Mesenchymal stem cell (in vitro differentiated cells and primary cell): ENCODE measurements around the gene DOCK2.

Experiments used
- DNase-seq: peaks from one replicate; pipeline ENCODE4 v3.0.0-alpha.2; 2013
- H2AFZ ChIP-seq: one replicate; pipeline ENCODE4 v1.6.1; 2013; ENCODE audit warnings: low read depth, mild to moderate bottlenecking, control low read depth, inconsistent platforms, low read length, moderate library complexity
- H2AK5ac ChIP-seq: 2 replicates; pipeline ENCODE4 v1.6.1; 2013; ENCODE audit warnings: low read length, moderate library complexity, mild to moderate bottlenecking, inconsistent platforms; ENCODE audit not compliant: severe bottlenecking
- H2BK120ac ChIP-seq: one replicate; pipeline ENCODE4 v1.6.1; 2013; ENCODE audit warnings: low read depth, mild to moderate bottlenecking, inconsistent platforms, low read length, moderate library complexity
- H2BK12ac ChIP-seq, 2 experiments: one replicate each; pipeline ENCODE4 v1.6.1; 2013; ENCODE audit warnings: inconsistent platforms in 2 of 2, low read length in 2 of 2, mild to moderate bottlenecking in 2 of 2, moderate library complexity in 2 of 2, control low read depth in 1 of 2
- H2BK15ac ChIP-seq: one replicate; pipeline ENCODE4 v1.6.1; 2013; ENCODE audit warnings: mild to moderate bottlenecking, low read depth, inconsistent platforms; ENCODE audit not compliant: poor library complexity, severe bottlenecking
- H2BK5ac ChIP-seq: 2 replicates; pipeline ENCODE4 v1.6.1; 2013; ENCODE audit warnings: low read depth, mild to moderate bottlenecking, low read length, control low read depth, inconsistent platforms; ENCODE audit not compliant: poor library complexity, severe bottlenecking
- H3K14ac ChIP-seq, 2 experiments: one replicate each; pipeline ENCODE4 v1.6.1; 2013; ENCODE audit warnings: inconsistent platforms in 2 of 2, low read length in 2 of 2, control low read depth in 1 of 2, mild to moderate bottlenecking in 1 of 2, moderate library complexity in 1 of 2
- H3K18ac ChIP-seq, 2 experiments: one replicate each; pipeline ENCODE4 v1.6.1; 2013; ENCODE audit warnings: inconsistent platforms in 2 of 2, low read length in 2 of 2, control low read depth in 1 of 2, low read depth in 1 of 2, mild to moderate bottlenecking in 1 of 2
- H3K23ac ChIP-seq, 2 experiments: one replicate each; pipeline ENCODE4 v1.6.1; 2013; ENCODE audit warnings: inconsistent platforms in 2 of 2, low read length in 2 of 2, mild to moderate bottlenecking in 2 of 2, moderate library complexity in 2 of 2, control low read depth in 1 of 2
- H3K27ac ChIP-seq: 2 replicates; pipeline ENCODE4 v1.5.1; 2013; ENCODE audit warnings: mild to moderate bottlenecking, moderate library complexity, low read length, control low read depth, inconsistent platforms; ENCODE audit not compliant: poor library complexity, severe bottlenecking
- H3K27me3 ChIP-seq, 2 experiments: 2 replicates each; pipeline versions ENCODE4 v1.6.1 to v1.7.0; 2013; ENCODE audit warnings: low read length in 2 of 2, mild to moderate bottlenecking in 2 of 2, moderate library complexity in 2 of 2, control low read depth in 1 of 2, inconsistent platforms in 1 of 2; ENCODE audit not compliant: control insufficient read depth in 1 of 2, insufficient read depth in 1 of 2
- H3K36me3 ChIP-seq, 2 experiments: 2 replicates each; pipeline versions ENCODE4 v1.6.1 to v1.7.0; 2013; ENCODE audit warnings: low read length in 2 of 2, control low read depth in 1 of 2, inconsistent platforms in 1 of 2, low read depth in 1 of 2, mild to moderate bottlenecking in 1 of 2; ENCODE audit not compliant: insufficient read depth in 2 of 2, control insufficient read depth in 1 of 2
- H3K4ac ChIP-seq, 2 experiments: one replicate each; pipeline ENCODE4 v1.6.1; 2013; ENCODE audit warnings: inconsistent platforms in 2 of 2, low read length in 2 of 2, mild to moderate bottlenecking in 2 of 2, moderate library complexity in 2 of 2, control low read depth in 1 of 2, low read depth in 1 of 2
- H3K4me1 ChIP-seq: 2 replicates; pipeline ENCODE4 v1.6.1; 2013; ENCODE audit warnings: low read depth, low read length, control low read depth; ENCODE audit not compliant: control insufficient read depth, insufficient read depth
- H3K4me2 ChIP-seq: 2 replicates; pipeline ENCODE4 v1.6.1; 2013; ENCODE audit warnings: low read length, mild to moderate bottlenecking, inconsistent platforms; ENCODE audit not compliant: poor library complexity, severe bottlenecking
- H3K4me3 ChIP-seq, 2 experiments: 2 replicates each; pipeline versions ENCODE4 v1.5.1 to v1.7.0; 2013; ENCODE audit warnings: low read length in 2 of 2, mild to moderate bottlenecking in 2 of 2, control low read depth in 1 of 2, low read depth in 1 of 2; ENCODE audit not compliant: insufficient read depth in 1 of 2
- H3K79me1 ChIP-seq: replicated peaks from 2 replicates; pipeline ENCODE4 v1.6.1; 2013; ENCODE audit warnings: mild to moderate bottlenecking, control low read depth, low read length, inconsistent platforms; ENCODE audit not compliant: poor library complexity, severe bottlenecking
- H3K9ac ChIP-seq: 2 replicates; pipeline ENCODE4 v1.7.0; 2013; ENCODE audit warnings: mild to moderate bottlenecking, low read length, moderate library complexity
- H3K9me3 ChIP-seq: 2 replicates; pipeline ENCODE4 v1.7.0; 2013; ENCODE audit warnings: mild to moderate bottlenecking, low read length; ENCODE audit not compliant: control insufficient read depth
- H4K8ac ChIP-seq: one replicate; pipeline ENCODE4 v1.6.1; 2013; ENCODE audit warnings: inconsistent platforms, mild to moderate bottlenecking, low read length, moderate library complexity
- H4K91ac ChIP-seq: one replicate; pipeline ENCODE4 v1.6.1; 2013; ENCODE audit warnings: mild to moderate bottlenecking, low read length, inconsistent platforms
- WGBS: methylation state at CpG from one replicate; pipeline ENCODE4 v1.1.7; 2013; ENCODE audit warnings: mixed read lengths; 5-methylcytosine and 5-hydroxymethylcytosine counted together

Gene DOCK2

GRCh38 chr5:169840405-169840804, 203.3 kb downstream of the DOCK2 start:
- 95% methylated on average over 3 of the region's 3 CpGs for WGBS
- no peaks in the 10 kb centered on the region for H3K4me1 ChIP-seq
- H2AK5ac ChIP-seq, result no peak overlapping the region
- no peaks in the 10 kb centered on the region for H3K9me3 ChIP-seq
- H2BK5ac ChIP-seq, result no peak overlapping the region
- H3K14ac ChIP-seq, result no peak overlapping the region
- DNase-seq, result no peak
- H4K91ac ChIP-seq, result no peak overlapping the region
- no peaks in the 10 kb centered on the region for H3K36me3 ChIP-seq
- no peak overlapping the region for H2BK120ac ChIP-seq
- H2BK15ac ChIP-seq, result no peak overlapping the region
- no peak overlapping the region for H3K27ac ChIP-seq
- no peaks in the 10 kb centered on the region for H3K27me3 ChIP-seq
- H4K8ac ChIP-seq, result no peak overlapping the region
- H3K4me2 ChIP-seq, result no peak overlapping the region
- no peak overlapping the region for H3K9ac ChIP-seq
- H3K18ac ChIP-seq, result no peak overlapping the region
- H2AFZ ChIP-seq, result no peak overlapping the region
- H3K79me1 ChIP-seq, result no peaks in the 10 kb centered on the region
- H3K4me3 ChIP-seq, result no peak overlapping the region
- no peak overlapping the region for H2BK12ac ChIP-seq
- no peak overlapping the region for H3K23ac ChIP-seq
- H3K4ac ChIP-seq, result no peak overlapping the region

- H3K4me3 ChIP-seq, result no peak overlapping the region
- H3K18ac ChIP-seq, result no peak overlapping the region
- H2AK5ac ChIP-seq, result no peak overlapping the region
- no peak for DNase-seq
- H3K9me3 ChIP-seq, result no peaks in the 10 kb centered on the region
- no peak overlapping the region for H2BK120ac ChIP-seq
- H3K9ac ChIP-seq, result no peak overlapping the region
- no peak overlapping the region for H4K91ac ChIP-seq
- no peak overlapping the region for H3K27ac ChIP-seq
- H2BK15ac ChIP-seq, result no peak overlapping the region
- no peaks in the 10 kb centered on the region for H3K4me1 ChIP-seq
- no peak overlapping the region for H3K14ac ChIP-seq
- H4K8ac ChIP-seq, result no peak overlapping the region
- no peaks in the 10 kb centered on the region for H3K36me3 ChIP-seq
- H3K4ac ChIP-seq, result no peak overlapping the region
- no peak overlapping the region for H3K4me2 ChIP-seq
- H2AFZ ChIP-seq, result no peak overlapping the region
- no peak overlapping the region for H3K23ac ChIP-seq
- no peaks in the 10 kb centered on the region for H3K27me3 ChIP-seq
- no peak overlapping the region for H2BK12ac ChIP-seq
- H3K79me1 ChIP-seq, result no peaks in the 10 kb centered on the region
- no peak overlapping the region for H2BK5ac ChIP-seq
These were observed 205.6 kb downstream of the DOCK2 start for GRCh38 chr5:169842699-169843098.

GRCh38 chr5:169847519-169847918, 210.4 kb downstream of the DOCK2 start:
- Histone ChIP-seq H2BK120ac (no peak overlapping the region), H4K91ac (no peak overlapping the region), H3K4me3 (no peak overlapping the region), H3K14ac (no peak overlapping the region), H3K4ac (no peak overlapping the region), H3K27ac (no peak overlapping the region), H3K23ac (no peak overlapping the region), H2BK12ac (no peak overlapping the region), H2AFZ (no peak overlapping the region), H4K8ac (no peak overlapping the region), H3K9ac (no peak overlapping the region), H3K27me3 (no peaks in the 10 kb centered on the region), H3K9me3 (peaks cover 19% of the 10 kb centered on the region), H2BK5ac (no peak overlapping the region), H3K4me1 (no peaks in the 10 kb centered on the region), H3K36me3 (no peaks in the 10 kb centered on the region), H3K4me2 (no peak overlapping the region), H2AK5ac (no peak overlapping the region), H3K79me1 (no peaks in the 10 kb centered on the region), H3K18ac (no peak overlapping the region), H2BK15ac (no peak overlapping the region)
- WGBS, result no CpG with 5 or more reads among the region's 1 CpG
- DNase-seq, result no peak

GRCh38 chr5:169848271-169848670, 211.2 kb downstream of the DOCK2 start:
- Histone ChIP-seq H2BK15ac (no peak overlapping the region), H2BK5ac (no peak overlapping the region), H3K14ac (no peak overlapping the region), H3K4me1 (no peaks in the 10 kb centered on the region), H3K9ac (no peak overlapping the region), H3K18ac (no peak overlapping the region), H3K4me3 (no peak overlapping the region), H3K4me2 (no peak overlapping the region), H3K79me1 (no peaks in the 10 kb centered on the region), H3K36me3 (no peaks in the 10 kb centered on the region), H2AK5ac (no peak overlapping the region), H2BK120ac (no peak overlapping the region), H4K91ac (no peak overlapping the region), H3K27me3 (no peaks in the 10 kb centered on the region), H3K4ac (no peak overlapping the region), H3K27ac (no peak overlapping the region), H3K9me3 (peaks cover 19% of the 10 kb centered on the region), H4K8ac (no peak overlapping the region), H2AFZ (no peak overlapping the region), H3K23ac (no peak overlapping the region), H2BK12ac (no peak overlapping the region)
- DNase-seq, result no peak
- WGBS, result 91% methylated on average over 3 of the region's 3 CpGs
